SK-N-SH (cell line): Measurements from ENCODE around the gene SLC25A42. TPM values are rescaled to one million over a fixed set of nuclear protein-coding genes. Genes with fewer than 3 reads are reported as not detected.

Experiments used
- CTCF ChIA-PET: fragments of 300-600, 350-600 bp; formaldehyde crosslinking; extraction: SDS; loops from one replicate; lab custom pipeline; 2021; lab: Yijun Ruan, JAX
- POLR2A ChIA-PET: fragments of 350-600 bp; sonication (Branson Sonifier 250); formaldehyde crosslinking; extraction: SDS; loops from one replicate; lab custom pipeline; 2020; ENCODE audit warnings: antibody characterized with exemption, inconsistent platforms; lab: Yijun Ruan, JAX
- DNase-seq: peaks from one replicate; pipeline ENCODE4 v3.0.0; 2012
- H2AFZ ChIP-seq: fragments of 200-600 bp; sonication (generic); 2 replicates; pipeline ENCODE4 v1.8.1; 2016; ENCODE audit warnings: antibody characterized with exemption, mild to moderate bottlenecking, low read depth
- H3F3A ChIP-seq: fragments of 200-600 bp; sonication (generic); replicated peaks from 2 replicates; pipeline ENCODE3; 2016; ENCODE audit warnings: antibody characterized with exemption, mild to moderate bottlenecking; ENCODE audit not compliant: insufficient read depth
- H3K27ac ChIP-seq, 2 experiments: fragments of 200-500 bp in 1 of 2; fragments of 200-600 bp in 1 of 2; sonication (Bioruptor generic) in 1 of 2; sonication (generic), shearing (Covaris generic) in 1 of 2; 2 replicates each; pipeline versions ENCODE4 v1.5.1 to v1.6.1; 2014 to 2016; ENCODE audit warnings: low read depth in 2 of 2, inconsistent platforms in 1 of 2, low read length in 1 of 2, mild to moderate bottlenecking in 1 of 2, mixed read lengths in 1 of 2
- H3K27me3 ChIP-seq: fragments of 200-600 bp; sonication (generic), shearing (Covaris generic); 2 replicates; pipeline ENCODE4 v1.6.1; 2016; ENCODE audit warnings: mixed run types; ENCODE audit not compliant: insufficient read depth
- H3K36me3 ChIP-seq, 2 experiments: fragments of 200-500 bp in 1 of 2; fragments of 200-600 bp in 1 of 2; sonication (Bioruptor generic) in 1 of 2; sonication (generic) in 1 of 2; replicated peaks in 1 of 2; 2 replicates each; pipeline versions ENCODE3 to v1.5.1; 2014 to 2016; ENCODE audit warnings: low read length in 1 of 2, mild to moderate bottlenecking in 1 of 2; ENCODE audit not compliant: insufficient read depth in 2 of 2, control insufficient read depth in 1 of 2
- H3K4me1 ChIP-seq, 2 experiments: fragments of 200-500 bp in 1 of 2; fragments of 200-600 bp in 1 of 2; sonication (Bioruptor generic) in 1 of 2; sonication (generic), shearing (Covaris generic) in 1 of 2; 2 replicates each; pipeline versions ENCODE4 v1.5.1 to v1.6.1; 2014 to 2016; ENCODE audit warnings: low read depth in 1 of 2, low read length in 1 of 2, mixed run types in 1 of 2; ENCODE audit not compliant: insufficient read depth in 2 of 2, control insufficient read depth in 1 of 2
- H3K4me2 ChIP-seq: fragments of 200-600 bp; sonication (generic), shearing (Covaris generic); 2 replicates; pipeline ENCODE4 v1.6.1; 2017; ENCODE audit warnings: mixed run types
- H3K4me3 ChIP-seq, 2 experiments: fragments of 200-500 bp in 1 of 2; fragments of 200-600 bp in 1 of 2; sonication (Bioruptor generic) in 1 of 2; sonication (generic), shearing (Covaris generic) in 1 of 2; 2 replicates each; pipeline versions ENCODE4 v1.5.1 to v1.8.1; 2014 to 2016; ENCODE audit warnings: low read depth in 2 of 2, inconsistent platforms in 1 of 2, low read length in 1 of 2, mild to moderate bottlenecking in 1 of 2, mixed read lengths in 1 of 2, moderate library complexity in 1 of 2
- H3K79me2 ChIP-seq: fragments of 200-600 bp; sonication (generic); 2 replicates; pipeline ENCODE4 v1.8.1; 2017; ENCODE audit warnings: mild to moderate bottlenecking; ENCODE audit not compliant: insufficient read depth
- H3K9ac ChIP-seq: fragments of 200-600 bp; sonication (generic); 2 replicates; pipeline ENCODE4 v1.6.1; 2017; ENCODE audit warnings: mixed run types
- H3K9me2 ChIP-seq: fragments of 200-600 bp; sonication (generic); 2 replicates; pipeline ENCODE4 v1.6.1; 2017; ENCODE audit warnings: mixed run types
- H3K9me3 ChIP-seq: fragments of 200-600 bp; sonication (generic); 2 replicates; pipeline ENCODE4 v1.6.1; 2017; ENCODE audit warnings: mixed run types, mild to moderate bottlenecking, moderate library complexity
- H4K20me1 ChIP-seq: fragments of 200-600 bp; sonication (generic); 2 replicates; pipeline ENCODE4 v1.6.1; 2017; ENCODE audit warnings: mild to moderate bottlenecking, mixed run types; ENCODE audit not compliant: insufficient read depth
- EP300 ChIP-seq, 2 experiments: IDR thresholded peaks; 2 replicates each; pipeline versions ENCODE4 v1.4.0 to v1.6.1; 2012; ENCODE audit warnings: borderline replicate concordance in 1 of 2, low read depth in 1 of 2, low read length in 1 of 2
- EZH2phosphoT487 ChIP-seq: fragments of 200-600 bp; sonication (generic); IDR thresholded peaks from 2 replicates; pipeline ENCODE4 v1.6.1; 2017; ENCODE audit warnings: low read depth, mixed run types, mild to moderate bottlenecking, antibody characterized with exemption, moderate library complexity, borderline replicate concordance
- FOSL2 ChIP-seq: IDR thresholded peaks from 2 replicates; pipeline ENCODE4 v1.4.0; 2012; ENCODE audit warnings: low read depth, mild to moderate bottlenecking, moderate library complexity, borderline replicate concordance
- GABPA ChIP-seq: IDR thresholded peaks from 2 replicates; pipeline ENCODE4 v1.4.0; 2012; ENCODE audit warnings: low read depth, mild to moderate bottlenecking
- JUND ChIP-seq: IDR thresholded peaks from 2 replicates; pipeline ENCODE4 v1.4.0; 2012
- MXI1 ChIP-seq: IDR thresholded peaks from 2 replicates; pipeline ENCODE4 v1.6.1; 2012; ENCODE audit warnings: mild to moderate bottlenecking, low read depth, low read length, improper control_type of control experiment
- NFIC ChIP-seq: IDR thresholded peaks from 2 replicates; pipeline ENCODE4 v1.4.0; 2012; ENCODE audit warnings: borderline replicate concordance
- NRF1 ChIP-seq: IDR thresholded peaks from 2 replicates; pipeline ENCODE4 v1.6.1; 2012; ENCODE audit warnings: low read depth, mild to moderate bottlenecking, low read length
- PBX3 ChIP-seq: IDR thresholded peaks from 2 replicates; pipeline ENCODE4; 2012
- POLR2AphosphoS5 ChIP-seq: IDR thresholded peaks from 2 replicates; pipeline ENCODE4 v1.6.1; 2012; ENCODE audit warnings: low read depth, low read length
- RCOR1 ChIP-seq: fragments of 150-350 bp; IDR thresholded peaks from 2 replicates; pipeline ENCODE4 v1.6.1; 2017; ENCODE audit warnings: antibody characterized with exemption, low read length
- RFX5 ChIP-seq: IDR thresholded peaks from 2 replicates; pipeline ENCODE4 v1.6.1; 2012; ENCODE audit warnings: mild to moderate bottlenecking, improper control_type of control experiment, low read length
- SIN3A ChIP-seq: IDR thresholded peaks from 2 replicates; pipeline ENCODE4 v1.6.1; 2012; ENCODE audit warnings: low read depth, mild to moderate bottlenecking, low read length, moderate library complexity, borderline replicate concordance
- SMC3 ChIP-seq: IDR thresholded peaks from 2 replicates; pipeline ENCODE4 v1.6.1; 2012; ENCODE audit warnings: low read depth, low read length, improper control_type of control experiment
- TCF12 ChIP-seq: IDR thresholded peaks from 2 replicates; pipeline ENCODE4 v1.4.0; 2012
- TEAD4 ChIP-seq: IDR thresholded peaks from 2 replicates; pipeline ENCODE4 v1.4.0; 2012; ENCODE audit warnings: mild to moderate bottlenecking, borderline replicate concordance; ENCODE audit not compliant: insufficient read depth
- USF1 ChIP-seq: IDR thresholded peaks from 2 replicates; pipeline ENCODE4 v1.4.0; 2012; ENCODE audit warnings: low read depth, borderline replicate concordance
- USF2 ChIP-seq: fragments of 150-350 bp; IDR thresholded peaks from 2 replicates; pipeline ENCODE4 v1.6.1; 2017; ENCODE audit warnings: antibody characterized with exemption, low read length, low read depth, borderline replicate concordance
- YY1 ChIP-seq: IDR thresholded peaks from 2 replicates; pipeline ENCODE4 v1.4.0; 2012; ENCODE audit warnings: low read depth, mild to moderate bottlenecking
- ZBTB33 ChIP-seq: IDR thresholded peaks from 2 replicates; pipeline ENCODE4 v1.4.0; 2012; ENCODE audit warnings: low read depth, borderline replicate concordance
- WGBS: methylation state at CpG from one replicate; pipeline ENCODE4 v1.1.6; 2017; ENCODE audit warnings: low lambda C conversion rate; 5-methylcytosine and 5-hydroxymethylcytosine counted together
- polyA plus RNA-seq, 3 experiments: library from polyadenylated mRNA; depleted of rRNA; stranded (reverse); fragments of >200 nt; gene quantifications; 2 replicates each; pipeline ENCODE4 v1.2.3, GENCODE V29; 2012

The SLC25A42 gene
- polyA plus RNA-seq, 1 of the 3 experiments (the other 2 are of a cell fraction): 6.1 TPM

GRCh38 chr19:19055701-19056100 is 8.1 kb upstream of the SLC25A42 start:
- CTCF ChIA-PET: interaction anchor here (0.6 to 5.6 kb wide), 4 partner anchors 21 to 90 kb away, joined by 3 to 34 read pairs (median 10); no protein-coding TSS in a partner anchor
- Histone ChIP-seq H3K36me3 (peaks cover 0 to 38% of the 10 kb centered on the region in 2 experiments), H4K20me1 (no peaks in the 10 kb centered on the region)

More at GRCh38 chr19:19055701-19056100, 8.1 kb upstream of the SLC25A42 start:
- no peak overlapping the region for H2AFZ ChIP-seq
- DNase-seq: no peak
- no peaks in the 10 kb centered on the region for H3K9me3 ChIP-seq
- H3K9ac ChIP-seq: no peak overlapping the region
- no peak overlapping the region for H3K4me2 ChIP-seq
- no peaks in the 10 kb centered on the region for H3K4me1 ChIP-seq
- no peak overlapping the region for H3K4me3 ChIP-seq
- H3K27ac ChIP-seq: no peak overlapping the region
- WGBS: 99% methylated on average over 6 of the region's 13 CpGs
- TF ChIP-seq YY1 (no peak), TEAD4 (no peak), POLR2AphosphoS5 (no peak), SMC3 (no peak), NFIC (no peak), USF2 (no peak), NRF1 (no peak), ZBTB33 (no peak), EP300 (IDR thresholded peaks at IDR 0.05; ENCODE audit: borderline replicate concordance in 1 of 2, low read depth in 1 of 2, low read length in 1 of 2) (no peak), EZH2phosphoT487 (no peak), TCF12 (no peak), GABPA (no peak), JUND (no peak), FOSL2 (no peak), USF1 (no peak), RCOR1 (no peak), PBX3 (no peak), RFX5 (no peak), MXI1 (no peak), SIN3A (no peak)
- H3K79me2 ChIP-seq: no peaks in the 10 kb centered on the region
- H3K27me3 ChIP-seq: no peaks in the 10 kb centered on the region
- POLR2A ChIA-PET: no interaction called here
- H3K9me2 ChIP-seq: no peaks in the 10 kb centered on the region
- no peaks in the 10 kb centered on the region for H3F3A ChIP-seq
